CD4-positive, alpha-beta T cell (primary cell): ENCODE measurements around the gene CBLN2. TPM values are rescaled to one million over a fixed set of nuclear protein-coding genes. Genes with fewer than 3 reads are reported as not detected.

ENCODE experiments used
- ATAC-seq: fragments of 200-7000 bp; cut with Tn5 transposase; one replicate; pipeline ENCODE4 v1.10.0; 2022; ENCODE audit warnings: mild to moderate bottlenecking; ENCODE audit not compliant: poor library complexity
- CTCF ChIA-PET: fragments of 350-600 bp; sonication (Branson Sonifier 250); formaldehyde crosslinking; loops from one replicate; lab custom pipeline; 2021; ENCODE audit warnings: antibody characterized with exemption, inconsistent platforms; lab: Charles Lee
- POLR2A ChIA-PET: fragments of 350-600 bp; sonication (Branson Sonifier 250); formaldehyde crosslinking; loops from one replicate; lab custom pipeline; 2021; ENCODE audit warnings: antibody characterized with exemption, inconsistent platforms; lab: Charles Lee
- DNase-seq, 14 experiments: peaks; one replicate each; pipeline ENCODE4 v3.0.0-alpha.2; 2013 to 2020; ENCODE audit warnings: mixed read lengths in 2 of 14
- H3K27ac ChIP-seq, 2 donors: one replicate each; pipeline versions ENCODE4 v1.5.1 to v1.7.0; 2013; ENCODE audit warnings: low read length in 2 of 2, low read depth in 1 of 2, mild to moderate bottlenecking in 1 of 2
- H3K27me3 ChIP-seq, 2 experiments: 1 replicate in 1 of 2; 2 replicates in 1 of 2; pipeline versions ENCODE4 v1.6.1 to v1.7.0; 2013; ENCODE audit warnings: low read length in 2 of 2, control low read depth in 1 of 2, mild to moderate bottlenecking in 1 of 2, moderate library complexity in 1 of 2; ENCODE audit not compliant: insufficient read depth in 2 of 2, control insufficient read depth in 1 of 2
- H3K36me3 ChIP-seq: one replicate; pipeline ENCODE4 v1.6.1; 2013; ENCODE audit warnings: low read length, control low read depth; ENCODE audit not compliant: insufficient read depth
- H3K4me1 ChIP-seq: one replicate; pipeline ENCODE4 v1.6.1; 2013; ENCODE audit warnings: low read length, control low read depth; ENCODE audit not compliant: insufficient read depth
- H3K4me3 ChIP-seq: one replicate; pipeline ENCODE4 v1.5.1; 2013; ENCODE audit warnings: mild to moderate bottlenecking, low read length, moderate library complexity
- H3K9me3 ChIP-seq, 2 experiments: 1 replicate in 1 of 2; 2 replicates in 1 of 2; pipeline versions ENCODE4 v1.6.1 to v1.7.0; 2013; ENCODE audit warnings: low read length in 2 of 2, mild to moderate bottlenecking in 2 of 2, control low read depth in 1 of 2, moderate library complexity in 1 of 2; ENCODE audit not compliant: control insufficient read depth in 1 of 2, insufficient read depth in 1 of 2
- H3K27ac Mint-ChIP-seq: one replicate; pipeline ENCODE4 v1.8.0; 2020; ENCODE audit warnings: mixed read lengths
- H3K27me3 Mint-ChIP-seq: one replicate; pipeline ENCODE4 v1.8.0; 2021; ENCODE audit warnings: mixed read lengths
- H3K36me3 Mint-ChIP-seq: one replicate; pipeline ENCODE4 v1.8.0; 2021; ENCODE audit warnings: low read depth, mixed read lengths
- H3K4me1 Mint-ChIP-seq: one replicate; pipeline ENCODE4 v1.8.0; 2021; ENCODE audit warnings: low read depth, mixed read lengths
- H3K4me3 Mint-ChIP-seq: one replicate; pipeline ENCODE4 v1.8.0; 2020; ENCODE audit warnings: mild to moderate bottlenecking, mixed read lengths
- H3K9me3 Mint-ChIP-seq: one replicate; pipeline ENCODE4 v1.8.0; 2020; ENCODE audit warnings: mixed read lengths
- CTCF ChIP-seq: fragments of 200-600 bp; IDR thresholded peaks from one replicate; pipeline ENCODE4 v1.8.0; 2022; ENCODE audit warnings: antibody characterized with exemption, mild to moderate bottlenecking
- intact Hi-C, 2 experiments: fragments of 100-400 bp; cut with DNase I in 1 of 2; cut with micrococcal nuclease in 1 of 2; formaldehyde crosslinking; loops; one replicate each; pipeline versions ENCODE4 v1.15.1 to v1.9.0; 2023 to 2025; cut with DNase I, micrococcal nuclease
- total RNA-seq, 174 experiments: library from RNA in 2 of 174; stranded (reverse) in 2 of 174; gene quantifications; one replicate each; pipeline ENCODE4 v1.2.3 and lab custom pipeline; 2021 to 2026

Gene CBLN2
- total RNA-seq, 2 experiments from 2014 or later = not detected

GRCh38 chr18:72555968-72556367 lies 11.8 kb upstream of the CBLN2 start:
- H3K9me3 Mint-ChIP-seq = peaks cover 3% of the 10 kb centered on the region
- Histone ChIP-seq H3K27ac (no peak overlapping the region), H3K36me3 (no peaks in the 10 kb centered on the region), H3K9me3 (no peaks in the 10 kb centered on the region), H3K4me3 (no peak overlapping the region), H3K4me1 (no peaks in the 10 kb centered on the region), H3K27me3 (no peaks in the 10 kb centered on the region)
- ATAC-seq = no peak
- no peak for DNase-seq
- H3K4me1 Mint-ChIP-seq = no peaks in the 10 kb centered on the region
- no peak overlapping the region for H3K4me3 Mint-ChIP-seq
- H3K27me3 Mint-ChIP-seq = no peaks in the 10 kb centered on the region
- intact Hi-C loops = no loop called here
- POLR2A ChIA-PET = no interaction called here
- no peak for TF ChIP-seq CTCF
- H3K36me3 Mint-ChIP-seq = no peaks in the 10 kb centered on the region
- CTCF ChIA-PET = no interaction called here
- no peak overlapping the region for H3K27ac Mint-ChIP-seq

- no peak for TF ChIP-seq CTCF
- H3K36me3 ChIP-seq = no peaks in the 10 kb centered on the region
- H3K4me3 ChIP-seq = no peak overlapping the region
- Mint-ChIP-seq H3K27ac (no peak overlapping the region), H3K9me3 (peaks cover 3% of the 10 kb centered on the region), H3K27me3 (no peaks in the 10 kb centered on the region), H3K4me1 (no peaks in the 10 kb centered on the region), H3K4me3 (no peak overlapping the region), H3K36me3 (no peaks in the 10 kb centered on the region)
- no peaks in the 10 kb centered on the region for H3K4me1 ChIP-seq
- DNase-seq (no peak), ATAC-seq (no peak)
- POLR2A ChIA-PET = no interaction called here
- no peak overlapping the region for H3K27ac ChIP-seq
- intact Hi-C loops = no loop called here
- H3K27me3 ChIP-seq = no peaks in the 10 kb centered on the region
- no peaks in the 10 kb centered on the region for H3K9me3 ChIP-seq
- CTCF ChIA-PET = no interaction called here
Observed at GRCh38 chr18:72555101-72555500, 11.0 kb upstream of the CBLN2 start.

GRCh38 chr18:72543357-72544055 lies 636 bp downstream of the CBLN2 start:
- H3K27me3 ChIP-seq = peaks cover 11 to 21% of the 10 kb centered on the region in 2 experiments
- H3K9me3 Mint-ChIP-seq = no peaks in the 10 kb centered on the region
- no peaks in the 10 kb centered on the region for H3K36me3 ChIP-seq
- no peak overlapping the region for H3K27ac ChIP-seq
- ChIA-PET POLR2A (no interaction called here), CTCF (no interaction called here)
- no peak for TF ChIP-seq CTCF
- H3K4me3 ChIP-seq = no peak overlapping the region
- H3K4me1 ChIP-seq = no peaks in the 10 kb centered on the region
- no peaks in the 10 kb centered on the region for H3K36me3 Mint-ChIP-seq
- peaks cover 62% of the 10 kb centered on the region for H3K27me3 Mint-ChIP-seq
- H3K27ac Mint-ChIP-seq = no peak overlapping the region
- intact Hi-C loops = no loop called here
- DNase-seq (no peak), ATAC-seq (no peak)
- peaks cover 4% of the 10 kb centered on the region for H3K4me1 Mint-ChIP-seq
- H3K9me3 ChIP-seq = peaks cover 0 to 27% of the 10 kb centered on the region in 2 experiments
- no peak overlapping the region for H3K4me3 Mint-ChIP-seq
